Hepatocyte (in vitro differentiated cells): ENCODE data around the gene PMIS2. TPM values are rescaled to one million over a fixed set of nuclear protein-coding genes. Genes with fewer than 3 reads are reported as not detected.

Experiments used
- DNase-seq: peaks from one replicate; pipeline ENCODE4 v3.0.0-alpha.2; 2016; ENCODE audit warnings: low spot score
- H2AFZ ChIP-seq: fragments of 200-600 bp; sonication (generic); 2 replicates; pipeline ENCODE4 v1.6.0; 2016; ENCODE audit warnings: antibody characterized with exemption, mild to moderate bottlenecking
- H3K27ac ChIP-seq: fragments of 200-600 bp; sonication (generic); 2 replicates; pipeline ENCODE4 v1.5.1; 2016; ENCODE audit warnings: mild to moderate bottlenecking
- H3K27me3 ChIP-seq: fragments of 200-600 bp; sonication (generic); 2 replicates; pipeline ENCODE4 v1.6.1; 2016
- H3K36me3 ChIP-seq: fragments of 200-600 bp; sonication (generic); replicated peaks from 2 replicates; pipeline ENCODE4 v1.5.1; 2016; ENCODE audit warnings: low read depth; ENCODE audit not compliant: insufficient read depth
- H3K4me1 ChIP-seq: fragments of 200-600 bp; sonication (generic); 2 replicates; pipeline ENCODE4 v1.5.1; 2016; ENCODE audit warnings: mild to moderate bottlenecking, moderate library complexity; ENCODE audit not compliant: insufficient read depth
- H3K4me2 ChIP-seq: fragments of 200-600 bp; sonication (generic); 2 replicates; pipeline ENCODE4 v1.6.0; 2016
- H3K4me3 ChIP-seq: fragments of 200-600 bp; sonication (generic); 2 replicates; pipeline ENCODE4 v1.5.1; 2016; ENCODE audit warnings: mild to moderate bottlenecking
- H3K79me2 ChIP-seq: fragments of 200-600 bp; sonication (generic); 2 replicates; pipeline ENCODE4 v1.6.0; 2017; ENCODE audit warnings: mild to moderate bottlenecking
- H3K9me2 ChIP-seq: fragments of 200-600 bp; sonication (generic); replicated peaks from 2 replicates; pipeline ENCODE4 v1.6.0; 2017; ENCODE audit warnings: mild to moderate bottlenecking; ENCODE audit not compliant: insufficient read depth
- H3K9me3 ChIP-seq: fragments of 200-600 bp; sonication (generic); 2 replicates; pipeline ENCODE4 v1.5.1; 2016; ENCODE audit warnings: low read depth, mild to moderate bottlenecking
- H4K20me1 ChIP-seq: fragments of 200-600 bp; sonication (generic); 2 replicates; pipeline ENCODE4 v1.6.0; 2016; ENCODE audit warnings: mild to moderate bottlenecking; ENCODE audit not compliant: insufficient read depth, poor library complexity, severe bottlenecking
- EZH2 ChIP-seq: fragments of 200-600 bp; sonication (generic); IDR thresholded peaks from 2 replicates; pipeline ENCODE4 v1.6.1; 2016; ENCODE audit warnings: antibody characterized with exemption, mild to moderate bottlenecking, borderline replicate concordance
- EZH2phosphoT487 ChIP-seq: fragments of 200-600 bp; sonication (generic); IDR thresholded peaks from one replicate; pipeline ENCODE4 v1.6.1; 2018; ENCODE audit warnings: antibody characterized with exemption, mild to moderate bottlenecking, low read depth, moderate library complexity; ENCODE audit not compliant: unreplicated experiment, severe bottlenecking
- WGBS: methylation state at CpG from one replicate; pipeline ENCODE4 v1.1.6; 2016; ENCODE audit warnings: low lambda C conversion rate; ENCODE audit errors: missing lambda C conversion rate; 5-methylcytosine and 5-hydroxymethylcytosine counted together
- polyA plus RNA-seq: library from polyadenylated mRNA; unstranded; fragments of >200 nt; fragmentation: Nextera tagmentation; extraction: Ambion mirVana; gene quantifications from 2 replicates; pipeline ENCODE4 v1.2.1, GENCODE V29; 2016
- total RNA-seq: library from RNA; depleted of rRNA; stranded (reverse); fragments of >200 nt; gene quantifications from 2 replicates; pipeline ENCODE4 v1.2.3, GENCODE V29; 2014
- TF ChIP-seq, protein P1 (sequence below): fragments of 200-600 bp; sonication (generic); IDR thresholded peaks from 2 replicates; pipeline ENCODE4 v1.5.1; 2016; ENCODE audit warnings: antibody characterized with exemption, mild to moderate bottlenecking; ENCODE audit not compliant: poor library complexity

PMIS2 gene
- total and polyA plus RNA-seq, 2 experiments from 2014 or later: not detected

DNA sequence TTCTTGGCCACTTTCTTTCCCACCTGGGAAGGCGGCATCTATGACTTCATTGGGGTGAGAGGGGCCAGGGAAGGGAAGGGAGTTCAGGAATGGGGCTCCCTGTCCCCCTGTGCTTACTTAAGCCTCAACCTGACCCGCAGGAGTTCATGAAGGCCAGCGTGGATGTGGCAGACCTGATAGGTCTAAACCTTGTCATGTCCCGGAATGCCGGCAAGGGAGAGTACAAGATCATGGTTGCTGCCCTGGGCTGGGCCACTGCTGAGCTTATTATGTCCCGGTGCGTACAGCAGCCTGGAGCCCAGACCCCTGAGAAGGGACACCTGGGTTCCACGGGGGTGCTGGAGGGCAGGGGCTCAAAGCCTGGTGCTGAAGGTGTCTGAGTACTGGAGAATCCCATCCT lies 39.4 kb upstream of the PMIS2 start:
- peak overlapping the region; percentile 74 for H3K4me3 ChIP-seq

GRCh38 chr19:35549174-35549788 lies 36.7 kb upstream of the PMIS2 start:
- Histone ChIP-seq H3K4me1 (peaks cover 13% of the 10 kb centered on the region), H3K27ac (no peak overlapping the region), H4K20me1 (no peaks in the 10 kb centered on the region), H3K4me2 (no peak overlapping the region), H3K4me3 (no peak overlapping the region), H3K79me2 (peaks cover 28% of the 10 kb centered on the region), H3K9me3 (no peaks in the 10 kb centered on the region), H3K36me3 (no peaks in the 10 kb centered on the region), H3K9me2 (no peaks in the 10 kb centered on the region), H3K27me3 (no peaks in the 10 kb centered on the region), H2AFZ (no peak overlapping the region)
- no peak for TF ChIP-seq EZH2phosphoT487
- TF ChIP-seq, protein P1, sequence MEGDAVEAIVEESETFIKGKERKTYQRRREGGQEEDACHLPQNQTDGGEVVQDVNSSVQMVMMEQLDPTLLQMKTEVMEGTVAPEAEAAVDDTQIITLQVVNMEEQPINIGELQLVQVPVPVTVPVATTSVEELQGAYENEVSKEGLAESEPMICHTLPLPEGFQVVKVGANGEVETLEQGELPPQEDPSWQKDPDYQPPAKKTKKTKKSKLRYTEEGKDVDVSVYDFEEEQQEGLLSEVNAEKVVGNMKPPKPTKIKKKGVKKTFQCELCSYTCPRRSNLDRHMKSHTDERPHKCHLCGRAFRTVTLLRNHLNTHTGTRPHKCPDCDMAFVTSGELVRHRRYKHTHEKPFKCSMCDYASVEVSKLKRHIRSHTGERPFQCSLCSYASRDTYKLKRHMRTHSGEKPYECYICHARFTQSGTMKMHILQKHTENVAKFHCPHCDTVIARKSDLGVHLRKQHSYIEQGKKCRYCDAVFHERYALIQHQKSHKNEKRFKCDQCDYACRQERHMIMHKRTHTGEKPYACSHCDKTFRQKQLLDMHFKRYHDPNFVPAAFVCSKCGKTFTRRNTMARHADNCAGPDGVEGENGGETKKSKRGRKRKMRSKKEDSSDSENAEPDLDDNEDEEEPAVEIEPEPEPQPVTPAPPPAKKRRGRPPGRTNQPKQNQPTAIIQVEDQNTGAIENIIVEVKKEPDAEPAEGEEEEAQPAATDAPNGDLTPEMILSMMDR: peak; percentile 70
- peak; percentile 88 for DNase-seq
- 25% methylated on average over 6 of the region's 6 CpGs for WGBS

More for the DNA sequence above, 39.4 kb upstream of the PMIS2 start:
- peaks cover 35% of the 10 kb centered on the region for H3K79me2 ChIP-seq
- H3K27me3 ChIP-seq: no peaks in the 10 kb centered on the region
- 91% methylated on average over 8 of the region's 8 CpGs for WGBS
- H3K9me3 ChIP-seq: no peaks in the 10 kb centered on the region
- TF ChIP-seq EZH2phosphoT487 (no peak), EZH2 (no peak)
- TF ChIP-seq, protein P1: no peak
- no peaks in the 10 kb centered on the region for H3K36me3 ChIP-seq
- H4K20me1 ChIP-seq: no peaks in the 10 kb centered on the region
- H3K9me2 ChIP-seq: no peaks in the 10 kb centered on the region
- peak overlapping the region; percentile 86 for H3K4me2 ChIP-seq
- peaks cover 15% of the 10 kb centered on the region for H3K4me1 ChIP-seq
- H3K27ac ChIP-seq: no peak overlapping the region
- no peak for DNase-seq
- H2AFZ ChIP-seq: no peak overlapping the region

GRCh38 chr19:35549879-35550523 lies 36.0 kb upstream of the PMIS2 start:
- Histone ChIP-seq H3K9me2 (no peaks in the 10 kb centered on the region), H3K4me1 (peaks cover 8% of the 10 kb centered on the region), H4K20me1 (no peaks in the 10 kb centered on the region), H3K36me3 (no peaks in the 10 kb centered on the region), H3K27me3 (no peaks in the 10 kb centered on the region), H3K4me2 (no peak overlapping the region), H2AFZ (no peak overlapping the region), H3K4me3 (no peak overlapping the region), H3K79me2 (peaks cover 20% of the 10 kb centered on the region), H3K27ac (no peak overlapping the region), H3K9me3 (no peaks in the 10 kb centered on the region)
- no peak for DNase-seq
- 94% methylated on average over 14 of the region's 15 CpGs for WGBS
- TF ChIP-seq EZH2phosphoT487: no peak
- TF ChIP-seq, protein P1: no peak
